ENCODE measurements around the gene GALNT3. TPM values are rescaled to one million over a fixed set of nuclear protein-coding genes. Genes with fewer than 3 reads are reported as not detected.
A peak's percentile ranks its signal among the peaks of the same experiment; 100 is the strongest.

The GALNT3 gene
- total RNA-seq, 1 donor: 3.1 TPM

- TF ChIP-seq CTCF (IDR thresholded peaks at IDR 0.05; ENCODE audit: insufficient read depth, low read length): no peak
- no peak overlapping the region for H3K4me3 ChIP-seq (ENCODE audit: low read depth, low read length)
- DNase-seq (ENCODE audit: low read depth): no peak
Observed at GRCh38 chr2:165815299-165816141, 21.5 kb upstream of the GALNT3 start.

GRCh38 chr2:165814473-165814872, 20.4 kb upstream of the GALNT3 start:
- TF ChIP-seq CTCF (IDR thresholded peaks at IDR 0.05; ENCODE audit: insufficient read depth, low read length): no peak
- no peak for DNase-seq (ENCODE audit: low read depth)
- H3K4me3 ChIP-seq (ENCODE audit: low read depth, low read length): no peak overlapping the region

- no peak for DNase-seq (ENCODE audit: low read depth)
- H3K4me3 ChIP-seq (ENCODE audit: low read depth, low read length): no peak overlapping the region
- TF ChIP-seq CTCF (IDR thresholded peaks at IDR 0.05; ENCODE audit: insufficient read depth, low read length): no peak
Observed at GRCh38 chr2:165811592-165812370, 17.7 kb upstream of the GALNT3 start.

- DNase-seq (ENCODE audit: low read depth): no peak
- H3K4me3 ChIP-seq (ENCODE audit: low read depth, low read length): no peak overlapping the region
- no peak for TF ChIP-seq CTCF (IDR thresholded peaks at IDR 0.05; ENCODE audit: insufficient read depth, low read length)
Observed at GRCh38 chr2:165810418-165810817, 16.4 kb upstream of the GALNT3 start.

GRCh38 chr2:165804719-165805118, 10.7 kb upstream of the GALNT3 start:
- DNase-seq (ENCODE audit: low read depth): no peak
- no peak overlapping the region for H3K4me3 ChIP-seq (ENCODE audit: low read depth, low read length)
- TF ChIP-seq CTCF (IDR thresholded peaks at IDR 0.05; ENCODE audit: insufficient read depth, low read length): no peak

GRCh38 chr2:165803123-165803760, 9.2 kb upstream of the GALNT3 start:
- peak; percentile 34 for DNase-seq (ENCODE audit: low read depth)
- no peak overlapping the region for H3K4me3 ChIP-seq (ENCODE audit: low read depth, low read length)
- TF ChIP-seq CTCF (IDR thresholded peaks at IDR 0.05; ENCODE audit: insufficient read depth, low read length): no peak
